Measurements from ENCODE around the gene CNOT8. TPM values are rescaled to one million over a fixed set of nuclear protein-coding genes. Genes with fewer than 3 reads are reported as not detected.
A peak's percentile ranks its signal among the peaks of the same experiment; 100 is the strongest.

Gene CNOT8
- total RNA-seq, 1 donor from 2014 or later: 101 TPM

DNA sequence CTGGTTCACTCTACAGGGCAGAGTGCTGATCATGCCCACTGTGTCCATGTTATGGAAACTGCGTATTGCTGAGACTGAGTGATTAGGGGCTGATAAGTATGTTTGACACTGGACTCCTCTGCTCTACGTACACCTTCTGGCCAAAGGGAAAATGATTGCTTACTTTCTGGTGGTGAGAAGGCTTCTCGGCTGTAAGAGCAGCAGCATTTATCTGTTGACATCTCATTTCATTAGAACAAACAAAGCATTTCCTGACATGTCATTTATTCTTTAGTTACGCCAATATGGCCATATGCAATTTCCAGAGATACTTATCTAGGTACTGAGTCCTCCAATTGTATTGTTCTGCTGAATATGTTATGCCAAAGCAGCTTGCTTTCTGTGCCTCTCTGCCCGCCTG lies 13.6 kb upstream of the CNOT8 start:
- H3K9me3 ChIP-seq: no peaks in the 10 kb centered on the region
- H3K36me3 ChIP-seq: peaks cover 4% of the 10 kb centered on the region
- no peak overlapping the region for H3K27ac ChIP-seq
- peaks cover 19% of the 10 kb centered on the region for H3K4me1 ChIP-seq
- intact Hi-C loops (cut with DNase I): no loop called here
- TF ChIP-seq, protein P1, sequence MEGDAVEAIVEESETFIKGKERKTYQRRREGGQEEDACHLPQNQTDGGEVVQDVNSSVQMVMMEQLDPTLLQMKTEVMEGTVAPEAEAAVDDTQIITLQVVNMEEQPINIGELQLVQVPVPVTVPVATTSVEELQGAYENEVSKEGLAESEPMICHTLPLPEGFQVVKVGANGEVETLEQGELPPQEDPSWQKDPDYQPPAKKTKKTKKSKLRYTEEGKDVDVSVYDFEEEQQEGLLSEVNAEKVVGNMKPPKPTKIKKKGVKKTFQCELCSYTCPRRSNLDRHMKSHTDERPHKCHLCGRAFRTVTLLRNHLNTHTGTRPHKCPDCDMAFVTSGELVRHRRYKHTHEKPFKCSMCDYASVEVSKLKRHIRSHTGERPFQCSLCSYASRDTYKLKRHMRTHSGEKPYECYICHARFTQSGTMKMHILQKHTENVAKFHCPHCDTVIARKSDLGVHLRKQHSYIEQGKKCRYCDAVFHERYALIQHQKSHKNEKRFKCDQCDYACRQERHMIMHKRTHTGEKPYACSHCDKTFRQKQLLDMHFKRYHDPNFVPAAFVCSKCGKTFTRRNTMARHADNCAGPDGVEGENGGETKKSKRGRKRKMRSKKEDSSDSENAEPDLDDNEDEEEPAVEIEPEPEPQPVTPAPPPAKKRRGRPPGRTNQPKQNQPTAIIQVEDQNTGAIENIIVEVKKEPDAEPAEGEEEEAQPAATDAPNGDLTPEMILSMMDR (IDR thresholded peaks at IDR 0.05): no peak
- no peak overlapping the region for H3K4me3 ChIP-seq
- ATAC-seq (peak; percentile 56), DNase-seq (no peak)
- no peaks in the 10 kb centered on the region for H3K27me3 ChIP-seq

DNA sequence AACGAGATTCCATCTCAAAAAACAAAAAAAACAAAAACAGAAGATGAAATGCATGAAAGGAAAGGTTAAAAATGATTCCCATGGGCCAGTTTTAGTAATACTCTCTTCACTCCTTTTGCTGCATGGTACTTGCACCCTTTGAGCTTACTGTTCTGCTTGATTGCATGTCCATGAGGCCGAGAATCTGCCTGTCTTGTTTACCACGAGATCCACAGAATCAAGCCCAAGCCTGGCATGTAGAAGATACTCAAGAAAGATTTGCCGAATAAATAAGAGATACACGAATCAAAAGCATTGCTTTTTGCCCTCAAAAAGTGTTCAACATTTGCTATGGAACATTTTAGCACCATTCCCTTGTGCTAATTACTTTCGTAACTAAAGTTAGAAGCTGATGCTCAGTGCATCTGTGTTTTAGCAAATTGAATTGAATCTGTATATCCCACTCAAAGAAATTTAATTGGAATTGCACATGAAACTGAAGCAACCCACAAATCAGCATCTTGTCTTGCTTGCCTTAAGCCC lies 9.1 kb upstream of the CNOT8 start:
- DNase-seq (no peak), ATAC-seq (no peak)
- H3K27me3 ChIP-seq: no peaks in the 10 kb centered on the region
- H3K4me3 ChIP-seq: peak overlapping the region; percentile 65
- no peaks in the 10 kb centered on the region for H3K9me3 ChIP-seq
- intact Hi-C loops (cut with DNase I): no loop called here
- H3K27ac ChIP-seq: no peak overlapping the region
- TF ChIP-seq, protein P1 (IDR thresholded peaks at IDR 0.05): no peak
- peaks cover 25% of the 10 kb centered on the region for H3K4me1 ChIP-seq
- no peaks in the 10 kb centered on the region for H3K36me3 ChIP-seq

GRCh38 chr5:154849791-154850201 lies 8.6 kb upstream of the CNOT8 start:
- TF ChIP-seq, protein P1 (IDR thresholded peaks at IDR 0.05): no peak
- Histone ChIP-seq H3K27ac (peak overlapping the region; percentile 85), H3K4me3 (peak overlapping the region; percentile 65), H3K9me3 (no peaks in the 10 kb centered on the region), H3K4me1 (peaks cover 24% of the 10 kb centered on the region), H3K27me3 (no peaks in the 10 kb centered on the region), H3K36me3 (no peaks in the 10 kb centered on the region)
- no peak for DNase-seq
- ATAC-seq: peak; percentile 58
- intact Hi-C loops (cut with DNase I): no loop called here

GRCh38 chr5:154850255-154851062 lies 8.0 kb upstream of the CNOT8 start, which contains the start of gene FAXDC2:
FAXDC2 (minus strand) TSS chr5:154850603; CDS start chr5:154838178, 12,425 bp downstream.
- peaks cover 26% of the 10 kb centered on the region for H3K4me1 ChIP-seq
- ATAC-seq: peak; percentile 97

GRCh38 chr5:154851351-154851750 lies 7.1 kb upstream of the CNOT8 start:
- DNase-seq (no peak), ATAC-seq (no peak)
- peak overlapping the region; percentile 85 for H3K27ac ChIP-seq
- H3K36me3 ChIP-seq: no peaks in the 10 kb centered on the region
- no peak overlapping the region for H3K4me3 ChIP-seq
- H3K9me3 ChIP-seq: no peaks in the 10 kb centered on the region
- intact Hi-C loops (cut with DNase I): no loop called here
- H3K27me3 ChIP-seq: no peaks in the 10 kb centered on the region
- H3K4me1 ChIP-seq: peaks cover 33% of the 10 kb centered on the region
- TF ChIP-seq, protein P1 (IDR thresholded peaks at IDR 0.05): no peak

More at GRCh38 chr5:154850255-154851062, 8.0 kb upstream of the CNOT8 start, which contains the start of gene FAXDC2:
- DNase-seq: peak; percentile 81
- intact Hi-C loops (cut with DNase I): no loop called here
- Histone ChIP-seq H3K27me3 (no peaks in the 10 kb centered on the region), H3K4me3 (peak within 1 kb of the TSS; percentile 65), H3K36me3 (no peaks in the 10 kb centered on the region), H3K27ac (peak within 1 kb of the TSS; percentile 85), H3K9me3 (no peaks in the 10 kb centered on the region)
- TF ChIP-seq, protein P1 (IDR thresholded peaks at IDR 0.05): no peak
